Heart left ventricle (tissue), 13 donors: ENCODE measurements around the gene KRT35.

Source experiments
- CTCF ChIP-seq, 12 donors: fragments of 200-600 bp; sonication (generic) in 4 of 12; IDR thresholded peaks; one replicate each; pipeline versions ENCODE4 v1.5.0 to v1.8.0; 2018 to 2022; ENCODE audit warnings: antibody characterized with exemption in 12 of 12, mild to moderate bottlenecking in 5 of 12
- POLR2A ChIP-seq, 2 donors: fragments of 450-650 bp; IDR thresholded peaks; one replicate each; pipeline ENCODE4 v1.6.1; 2017; ENCODE audit warnings: antibody characterized with exemption in 2 of 2, mild to moderate bottlenecking in 2 of 2, moderate library complexity in 2 of 2
- donor health status: ischemic (EF 13 %, LVEDD 7.1; RV severe dilation, severe dysfunction).
- donor health status: DM: no; HTN: yes; CAD: no.
- donor health status: DM: no; HTN: no; CAD: no.
- donor health status: ischemic (EF 25% LVEDD 6.9; RV normal size, moderate dysfunction).
- donor health status: ischemic (EF 25% LVEDD 5.7; RV mildly dilated, moderate dysfunction).
- donor health status: ischemic (EF 35%, LVEDD 5.7; RV mildly dilated, moderate dysfunction).
- donor health status: nonischemic (EF 11% LVEDD 7.7; RV severe dilation, severe dysfunction).
- donor health status: DM: yes; HTN: yes; CAD: no.
- donor health status: PGD.
- donor health status: ischemic (EF 29% LVEDD 5.4; RV normal size, mild dysfunction).
- donor health status: nonischemic (EF 23%, LVEDD 6.1; RV moderate dilation, normal function).

GRCh38 chr17:41530062-41531048 lies 49.4 kb upstream of the KRT35 start:
- TF ChIP-seq CTCF (IDR thresholded peaks at IDR 0.05) (no peak), POLR2A (IDR thresholded peaks at IDR 0.05) (no peak)
